Neural cell (in vitro differentiated cells): ENCODE measurements around the gene FUT7. TPM values are rescaled to one million over a fixed set of nuclear protein-coding genes. Genes with fewer than 3 reads are reported as not detected.

Experiments
- H2AFZ ChIP-seq: fragments of 200-600, 300-800 bp; sonication (generic), shearing (Covaris generic); 2 replicates; pipeline ENCODE4 v1.6.0; 2014; ENCODE audit warnings: low read depth, mild to moderate bottlenecking, antibody characterized with exemption, low read length, moderate library complexity
- H3F3A ChIP-seq: fragments of 200-600 bp; shearing (Covaris generic); 2 replicates; pipeline ENCODE4 v1.6.1; 2016; ENCODE audit warnings: mild to moderate bottlenecking, moderate library complexity, mixed read lengths, antibody characterized with exemption, low read length; ENCODE audit not compliant: insufficient read depth, poor library complexity, severe bottlenecking
- H3K27ac ChIP-seq: fragments of 200-600, 300-800 bp; sonication (generic), shearing (Covaris generic); 2 replicates; pipeline ENCODE4 v1.5.1; 2014; ENCODE audit warnings: mild to moderate bottlenecking, low read length, moderate library complexity
- H3K27me3 ChIP-seq: fragments of 300-800, 200-600 bp; sonication (generic), shearing (Covaris generic); 2 replicates; pipeline ENCODE4 v1.6.0; 2014; ENCODE audit warnings: mild to moderate bottlenecking, low read depth, low read length, moderate library complexity; ENCODE audit not compliant: insufficient read depth
- H3K36me3 ChIP-seq: fragments of 300-800, 200-600 bp; sonication (generic), shearing (Covaris generic); 2 replicates; pipeline ENCODE4 v1.5.1; 2014; ENCODE audit warnings: mild to moderate bottlenecking, antibody characterized with exemption, low read length, moderate library complexity; ENCODE audit not compliant: insufficient read depth
- H3K4me2 ChIP-seq: fragments of 300-800, 200-600 bp; sonication (generic), shearing (Covaris generic); 2 replicates; pipeline ENCODE4 v1.6.0; 2014; ENCODE audit warnings: mild to moderate bottlenecking, low read length
- H3K4me3 ChIP-seq: fragments of 300-800, 200-600 bp; sonication (generic), shearing (Covaris generic); 2 replicates; pipeline ENCODE4 v1.5.1; 2014; ENCODE audit warnings: mild to moderate bottlenecking, low read length, moderate library complexity
- H3K79me2 ChIP-seq: fragments of 200-600 bp; shearing (Covaris generic); replicated peaks from 2 replicates; pipeline ENCODE4 v1.6.0; 2014; ENCODE audit warnings: mild to moderate bottlenecking, low read length, moderate library complexity; ENCODE audit not compliant: insufficient read depth
- H3K9ac ChIP-seq: fragments of 300-800, 200-600 bp; sonication (generic), shearing (Covaris generic); 2 replicates; pipeline ENCODE4 v1.6.1; 2016; ENCODE audit warnings: mild to moderate bottlenecking, low read length, mixed read lengths
- H3K9me2 ChIP-seq: fragments of 200-600 bp; shearing (Covaris generic); 2 replicates; pipeline ENCODE4 v1.6.1; 2016; ENCODE audit warnings: mild to moderate bottlenecking, low read length, mixed read lengths; ENCODE audit not compliant: insufficient read depth
- H3K9me3 ChIP-seq: fragments of 200-600, 300-800 bp; sonication (generic), shearing (Covaris generic); 2 replicates; pipeline ENCODE4 v1.6.1; 2016; ENCODE audit warnings: mild to moderate bottlenecking, mixed run types, low read length, moderate library complexity, mixed read lengths
- H4K20me1 ChIP-seq: fragments of 200-600 bp; shearing (Covaris generic); 2 replicates; pipeline ENCODE4 v1.6.1; 2016; ENCODE audit warnings: mild to moderate bottlenecking, mixed run types; ENCODE audit not compliant: insufficient read depth
- CTCF ChIP-seq: fragments of 450-650 bp; IDR thresholded peaks from 2 replicates; pipeline ENCODE4 v1.5.1; 2014; ENCODE audit warnings: antibody characterized with exemption, mild to moderate bottlenecking, moderate library complexity; ENCODE audit not compliant: poor library complexity, severe bottlenecking
- EP300 ChIP-seq: fragments of 450-650 bp; conservative IDR thresholded peaks from 2 replicates; pipeline ENCODE4 v1.6.1; 2014; ENCODE audit warnings: antibody characterized with exemption, mild to moderate bottlenecking, moderate library complexity; ENCODE audit not compliant: poor library complexity, severe bottlenecking
- EZH2 ChIP-seq: fragments of 200-600, 300-800 bp; shearing (Covaris generic), sonication (generic); IDR thresholded peaks from 2 replicates; pipeline ENCODE4 v1.6.1; 2014; ENCODE audit warnings: antibody characterized with exemption, low read length, borderline replicate concordance, mild to moderate bottlenecking; ENCODE audit not compliant: insufficient read depth, poor library complexity, severe bottlenecking
- MXI1 ChIP-seq: fragments of 450-650 bp; conservative IDR thresholded peaks from 2 replicates; pipeline ENCODE4 v1.6.1; 2014; ENCODE audit warnings: antibody characterized with exemption, mild to moderate bottlenecking; ENCODE audit not compliant: poor library complexity, severe bottlenecking
- POLR2AphosphoS5 ChIP-seq: IDR thresholded peaks from 2 replicates; pipeline ENCODE4 v1.6.1; 2012
- RAD21 ChIP-seq: fragments of 450-650 bp; conservative IDR thresholded peaks from 2 replicates; pipeline ENCODE4 v1.6.1; 2014; ENCODE audit warnings: antibody characterized with exemption, mild to moderate bottlenecking, moderate library complexity
- REST ChIP-seq: IDR thresholded peaks from 2 replicates; pipeline ENCODE4 v1.6.1; 2012; ENCODE audit warnings: borderline replicate concordance
- SMC3 ChIP-seq: fragments of 450-650 bp; conservative IDR thresholded peaks from 2 replicates; pipeline ENCODE4 v1.6.1; 2014; ENCODE audit warnings: antibody characterized with exemption, mild to moderate bottlenecking, moderate library complexity; ENCODE audit not compliant: poor library complexity
- TAF1 ChIP-seq: IDR thresholded peaks from 2 replicates; pipeline ENCODE4 v1.6.1; 2012; ENCODE audit warnings: low read depth
- polyA plus RNA-seq: library from polyadenylated mRNA; depleted of rRNA; stranded (reverse); fragments of >200 nt; gene quantifications from 2 replicates; pipeline ENCODE4 v1.2.3, GENCODE V29; 2014

Gene FUT7
- polyA plus RNA-seq, 1 donor from 2014 or later: 0.69 TPM

- Histone ChIP-seq H3K4me3 (no peak overlapping the region), H3K9ac (no peak overlapping the region), H2AFZ (no peak overlapping the region), H3K27ac (no peak overlapping the region), H3K36me3 (no peaks in the 10 kb centered on the region), H4K20me1 (no peaks in the 10 kb centered on the region), H3K4me2 (no peak overlapping the region), H3K79me2 (peaks cover 5% of the 10 kb centered on the region), H3K9me3 (no peaks in the 10 kb centered on the region), H3K9me2 (no peaks in the 10 kb centered on the region), H3F3A (no peaks in the 10 kb centered on the region), H3K27me3 (no peaks in the 10 kb centered on the region)
- no peak for TF ChIP-seq RAD21
- TF ChIP-seq EZH2: no peak
- no peak for TF ChIP-seq TAF1
- TF ChIP-seq CTCF: no peak
- no peak for TF ChIP-seq POLR2AphosphoS5
- TF ChIP-seq MXI1: no peak
- TF ChIP-seq EP300: no peak
- TF ChIP-seq SMC3: no peak
- TF ChIP-seq REST: no peak
These were observed 9.3 kb downstream of the FUT7 start for GRCh38 chr9:137022662-137023008.

- H3K9ac ChIP-seq: no peak overlapping the region
- no peaks in the 10 kb centered on the region for H3K9me2 ChIP-seq
- H3K27me3 ChIP-seq: no peaks in the 10 kb centered on the region
- H4K20me1 ChIP-seq: no peaks in the 10 kb centered on the region
- no peak overlapping the region for H3K4me2 ChIP-seq
- no peak overlapping the region for H2AFZ ChIP-seq
- H3K79me2 ChIP-seq: peaks cover 1% of the 10 kb centered on the region
- H3K4me3 ChIP-seq: no peak overlapping the region
- no peaks in the 10 kb centered on the region for H3K36me3 ChIP-seq
- H3K27ac ChIP-seq: no peak overlapping the region
- TF ChIP-seq SMC3 (no peak), RAD21 (no peak), POLR2AphosphoS5 (no peak), TAF1 (no peak), REST (no peak)
- no peaks in the 10 kb centered on the region for H3F3A ChIP-seq
- no peaks in the 10 kb centered on the region for H3K9me3 ChIP-seq
These were observed 9.8 kb downstream of the FUT7 start for GRCh38 chr9:137021979-137022661.
